H1 (cell line): ENCODE results near the gene ASTN1. TPM values are rescaled to one million over a fixed set of nuclear protein-coding genes. Genes with fewer than 3 reads are reported as not detected.

ENCODE experiments used
- CTCF ChIA-PET: fragments of 300-600 bp; sonication (Branson Sonifier 250); formaldehyde crosslinking; loops from one replicate; lab custom pipeline; 2021; ENCODE audit not compliant: partially characterized antibody; lab: Charles Lee
- POLR2A ChIA-PET: fragments of 300-600 bp; sonication (Branson Sonifier 250); formaldehyde crosslinking; loops from one replicate; lab custom pipeline; 2021; ENCODE audit warnings: inconsistent platforms; ENCODE audit not compliant: partially characterized antibody; lab: Charles Lee
- DNase-seq, 2 experiments: peaks; one replicate each; pipeline versions ENCODE4 v3.0.0 to v3.0.0-alpha.2; 2010 to 2022; ENCODE audit warnings: low spot score in 2 of 2, low read depth in 1 of 2, mixed read lengths in 1 of 2
- FAIRE-seq: peaks from 2 replicates; lab custom pipeline; 2011; peaks lifted over from hg19 to GRCh38; lab: Jason Lieb, UNC
- H2AFZ ChIP-seq: 2 replicates; pipeline ENCODE4 v1.8.1; 2012; ENCODE audit warnings: low read length, inconsistent platforms
- H2AK5ac ChIP-seq: 2 replicates; pipeline ENCODE4 v1.6.1; 2013; ENCODE audit warnings: low read depth, low read length
- H2BK120ac ChIP-seq: replicated peaks from 2 replicates; pipeline ENCODE3; 2013; ENCODE audit warnings: low read depth, low read length, inconsistent platforms
- H2BK12ac ChIP-seq: 2 replicates; pipeline ENCODE4 v1.6.1; 2013; ENCODE audit warnings: low read depth, low read length
- H2BK15ac ChIP-seq: 2 replicates; pipeline ENCODE4 v1.6.1; 2013; ENCODE audit warnings: low read length
- H2BK20ac ChIP-seq: 2 replicates; pipeline ENCODE4 v1.6.1; 2013; ENCODE audit warnings: low read length
- H2BK5ac ChIP-seq: 2 replicates; pipeline ENCODE4 v1.6.1; 2013; ENCODE audit warnings: low read depth, low read length
- H3K14ac ChIP-seq: 2 replicates; pipeline ENCODE4 v1.6.1; 2013; ENCODE audit warnings: inconsistent platforms; ENCODE audit not compliant: insufficient read length
- H3K18ac ChIP-seq: 2 replicates; pipeline ENCODE4 v1.6.1; 2013; ENCODE audit warnings: low read length; ENCODE audit errors: extremely low read depth
- H3K23ac ChIP-seq: 2 replicates; pipeline ENCODE4 v1.6.1; 2013; ENCODE audit warnings: inconsistent platforms; ENCODE audit not compliant: insufficient read length
- H3K23me2 ChIP-seq: 2 replicates; pipeline ENCODE4 v1.6.1; 2013; ENCODE audit warnings: low read depth, low read length
- H3K27ac ChIP-seq: 2 replicates; pipeline ENCODE4 v1.6.1; 2011; ENCODE audit warnings: low read depth, low read length, inconsistent platforms
- H3K27me3 ChIP-seq, 4 experiments: replicated peaks in 1 of 4; 1 replicate in 1 of 4; 2 replicates in 3 of 4; pipeline versions ENCODE4 v1.6.1 to v1.8.1; 2011 to 2013; ENCODE audit warnings: low read length in 3 of 4, mild to moderate bottlenecking in 3 of 4, inconsistent platforms in 2 of 4, mixed read lengths in 2 of 4, moderate library complexity in 1 of 4; ENCODE audit not compliant: control insufficient read depth in 3 of 4, insufficient read depth in 3 of 4; ENCODE audit errors: extremely low read depth in 1 of 4
- H3K36me3 ChIP-seq, 4 experiments: 2 replicates each; pipeline versions ENCODE4 v1.6.1 to v1.8.1; 2011 to 2013; ENCODE audit warnings: mild to moderate bottlenecking in 4 of 4, low read length in 3 of 4, moderate library complexity in 2 of 4, control low read depth in 1 of 4, inconsistent platforms in 1 of 4; ENCODE audit not compliant: insufficient read depth in 4 of 4, control insufficient read depth in 2 of 4
- H3K4ac ChIP-seq: replicated peaks from 2 replicates; pipeline ENCODE3; 2013; ENCODE audit warnings: low read length, low read depth, mixed read lengths, inconsistent platforms; ENCODE audit not compliant: insufficient read length
- H3K4me1 ChIP-seq, 4 experiments: replicated peaks in 1 of 4; 1 replicate in 1 of 4; 2 replicates in 3 of 4; pipeline versions ENCODE4 v1.6.1 to v1.8.1; 2011 to 2013; ENCODE audit warnings: low read length in 3 of 4, inconsistent platforms in 2 of 4, mixed read lengths in 1 of 4; ENCODE audit not compliant: insufficient read depth in 4 of 4, control insufficient read depth in 3 of 4
- H3K4me2 ChIP-seq, 2 experiments: 2 replicates each; pipeline versions ENCODE4 v1.6.1 to v1.8.1; 2011 to 2013; ENCODE audit warnings: low read depth in 2 of 2, low read length in 2 of 2, control low read depth in 1 of 2, inconsistent platforms in 1 of 2, mild to moderate bottlenecking in 1 of 2; ENCODE audit not compliant: insufficient read depth in 1 of 2
- H3K4me3 ChIP-seq, 4 experiments: fragments of 200-600, 300-600 bp in 1 of 4; sonication (generic), shearing (Covaris generic), sonication (Bioruptor Twin) in 1 of 4; 2 replicates each; pipeline versions ENCODE4 v1.5.1 to v1.8.1; 2011 to 2016; ENCODE audit warnings: low read length in 4 of 4, low read depth in 3 of 4, control low read depth in 2 of 4, inconsistent platforms in 2 of 4, mild to moderate bottlenecking in 2 of 4, mixed read lengths in 1 of 4, moderate library complexity in 1 of 4; ENCODE audit not compliant: insufficient read depth in 2 of 4; ENCODE audit errors: extremely low read depth in 1 of 4
- H3K56ac ChIP-seq: replicated peaks from 2 replicates; pipeline ENCODE3; 2013; ENCODE audit warnings: low read depth, mild to moderate bottlenecking, mixed read lengths, low read length, inconsistent platforms; ENCODE audit not compliant: insufficient read length
- H3K79me1 ChIP-seq: 2 replicates; pipeline ENCODE4 v1.6.1; 2013; ENCODE audit warnings: low read depth, low read length, control low read depth
- H3K79me2 ChIP-seq, 2 experiments: 2 replicates each; pipeline versions ENCODE4 v1.6.1 to v1.8.1; 2012 to 2013; ENCODE audit warnings: low read length in 2 of 2, mild to moderate bottlenecking in 2 of 2, inconsistent platforms in 1 of 2; ENCODE audit not compliant: insufficient read depth in 2 of 2, control insufficient read depth in 1 of 2
- H3K9ac ChIP-seq, 4 experiments: replicated peaks in 1 of 4; 1 replicate in 1 of 4; 2 replicates in 3 of 4; pipeline versions ENCODE4 v1.6.1 to v1.8.1; 2011 to 2013; ENCODE audit warnings: low read depth in 3 of 4, low read length in 3 of 4, control low read depth in 2 of 4, mild to moderate bottlenecking in 2 of 4, moderate library complexity in 2 of 4, inconsistent platforms in 1 of 4; ENCODE audit errors: extremely low read depth in 1 of 4
- H3K9me3 ChIP-seq, 2 experiments: 2 replicates each; pipeline versions ENCODE4 v1.6.1 to v1.8.1; 2012 to 2013; ENCODE audit warnings: mild to moderate bottlenecking in 2 of 2, moderate library complexity in 2 of 2, control low read depth in 1 of 2, inconsistent platforms in 1 of 2, low read depth in 1 of 2, low read length in 1 of 2, mixed read lengths in 1 of 2; ENCODE audit not compliant: insufficient read depth in 2 of 2
- H4K20me1 ChIP-seq, 2 experiments: replicated peaks in 1 of 2; 2 replicates each; pipeline versions ENCODE3 to v1.8.1; 2011 to 2013; ENCODE audit warnings: inconsistent platforms in 2 of 2, low read length in 2 of 2, mild to moderate bottlenecking in 1 of 2; ENCODE audit not compliant: insufficient read depth in 2 of 2, control insufficient read depth in 1 of 2
- H4K5ac ChIP-seq: 2 replicates; pipeline ENCODE4 v1.6.1; 2013; ENCODE audit warnings: low read length, low read depth, mixed read lengths, inconsistent platforms; ENCODE audit not compliant: insufficient read length
- H4K8ac ChIP-seq: 2 replicates; pipeline ENCODE4 v1.8.0; 2013; ENCODE audit warnings: mild to moderate bottlenecking, moderate library complexity, low read length, inconsistent platforms; ENCODE audit not compliant: insufficient read depth; ENCODE audit errors: extremely low read depth
- H4K91ac ChIP-seq: replicated peaks from 2 replicates; pipeline ENCODE3; 2013; ENCODE audit warnings: low read length, mixed read lengths, inconsistent platforms; ENCODE audit not compliant: insufficient read length
- CEBPB ChIP-seq: IDR thresholded peaks from 2 replicates; pipeline ENCODE4 v1.6.1; 2012; ENCODE audit warnings: low read depth, low read length
- PHF8 ChIP-seq: fragments of 200-600 bp; sonication (generic); conservative IDR thresholded peaks from 2 replicates; pipeline ENCODE4 v1.7.1; 2012; ENCODE audit warnings: low read depth, mild to moderate bottlenecking, inconsistent platforms, low read length, moderate library complexity
- RFX5 ChIP-seq: IDR thresholded peaks from 2 replicates; pipeline ENCODE4 v1.6.1; 2011; ENCODE audit warnings: low read depth, low read length, improper control_type of control experiment, borderline replicate concordance
- RNF2 ChIP-seq: fragments of 200-900, 300-1000 bp; sonication (generic); IDR thresholded peaks from 2 replicates; pipeline ENCODE4 v1.7.1; 2016; ENCODE audit warnings: borderline replicate concordance, low read depth, mild to moderate bottlenecking, antibody characterized with exemption, low read length; ENCODE audit not compliant: poor library complexity, severe bottlenecking; ENCODE audit errors: missing control alignments
- SUZ12 ChIP-seq: fragments of 200-600 bp; sonication (generic); IDR thresholded peaks from 2 replicates; pipeline ENCODE4 v1.6.1; 2012; ENCODE audit warnings: mild to moderate bottlenecking, inconsistent platforms, low read length, moderate library complexity, mixed read lengths
- TCF12 ChIP-seq: IDR thresholded peaks from 2 replicates; pipeline ENCODE4 v1.6.1; 2011; ENCODE audit warnings: low read depth, mild to moderate bottlenecking, low read length
- WGBS, 2 experiments: shearing (Covaris generic) in 1 of 2; methylation state at CpG; one replicate each; pipeline versions ENCODE4 v1.1.6 to v1.1.7; 2013 to 2015; ENCODE audit warnings: low lambda C conversion rate in 2 of 2, mixed read lengths in 2 of 2, inconsistent platforms in 1 of 2, low coverage in 1 of 2, missing lambda C conversion rate in 1 of 2; ENCODE audit not compliant: insufficient replicate concordance in 2 of 2, insufficient coverage in 1 of 2, insufficient read length in 1 of 2; ENCODE audit errors: extremely low coverage in 1 of 2, missing lambda C conversion rate in 1 of 2; 5-methylcytosine and 5-hydroxymethylcytosine counted together
- polyA plus RNA-seq, 7 experiments: library from polyadenylated mRNA; depleted of rRNA in 3 of 7; stranded (reverse) in 5 of 7; unstranded in 2 of 7; fragments of >200 nt in 5 of 7; fragments of 200-250 nt in 2 of 7; gene quantifications; 1 replicate in 5 of 7; 2 replicates in 1 of 7; 4 replicates in 1 of 7; pipeline versions ENCODE4 v1.2.1 to v1.2.3, GENCODE V29; 2011 to 2013; ENCODE audit warnings: missing spikeins in 2 of 7, mixed read lengths in 2 of 7
- total RNA-seq: library from RNA; stranded (reverse); fragmentation: NEBNext Ultra II Directional; extraction: Animal tissue kit (Norgen Biotek cat#: 25700); gene quantifications from 2 replicates; pipeline ENCODE4 v1.2.1, GENCODE V29; 2021

ASTN1 gene
- total and polyA plus RNA-seq, 2 of the 8 experiments (the other 6 are each of a cell fraction or from before 2014, with no cell fraction given) = 2.9 to 4.1 TPM

GRCh38 chr1:176820391-176821031 lies 344.0 kb downstream of the ASTN1 start:
- CTCF ChIA-PET = interaction anchor here (0.6 kb wide), 1 partner anchor 78 kb away, joined by 3 read pairs; no protein-coding TSS in a partner anchor
- Histone ChIP-seq H2BK15ac (no peak overlapping the region), H4K91ac (no peak overlapping the region), H3K18ac (no peak overlapping the region), H2BK120ac (no peak overlapping the region), H2BK5ac (no peak overlapping the region), H3K14ac (no peak overlapping the region), H3K27me3 (no peaks in the 10 kb centered on the region), H2BK20ac (no peak overlapping the region), H2BK12ac (peak overlapping the region; percentile 61; the same call in 1 of the 2 replicates), H3K36me3 (no peaks in the 10 kb centered on the region), H3K4me1 (peaks cover 0 to 3% (median 2%) of the 10 kb centered on the region in 4 experiments; a peak in 3 of 7 replicates), H3K4ac (no peak overlapping the region), H3K4me2 (no peak overlapping the region), H3K9me3 (no peaks in the 10 kb centered on the region), H3K27ac (no peak overlapping the region), H3K9ac (no peak overlapping the region), H4K5ac (no peak overlapping the region), H2AFZ (no peak overlapping the region), H2AK5ac (no peak overlapping the region), H4K20me1 (no peaks in the 10 kb centered on the region), H4K8ac (no peak overlapping the region), H3K23me2 (no peaks in the 10 kb centered on the region), H3K79me2 (no peaks in the 10 kb centered on the region), H3K79me1 (no peaks in the 10 kb centered on the region), H3K56ac (no peak overlapping the region), H3K4me3 (no peak overlapping the region), H3K23ac (no peak overlapping the region)
- POLR2A ChIA-PET = no interaction called here
- 90% methylated on average over 5 of the region's 5 CpGs; no CpG with 5 or more reads in 1 of the 2 experiments for WGBS, 2 experiments
- no peak for TF ChIP-seq SUZ12
- TF ChIP-seq PHF8 = no peak
- no peak for TF ChIP-seq CEBPB
- no peak for TF ChIP-seq TCF12
- TF ChIP-seq RNF2 = no peak
- TF ChIP-seq RFX5 = no peak
- no peak for DNase-seq
- FAIRE-seq = no peak
